K562 (cell line): ENCODE data around the gene IFITM2. TPM values are rescaled to one million over a fixed set of nuclear protein-coding genes. Genes with fewer than 3 reads are reported as not detected.
A peak's percentile ranks its signal among the peaks of the same experiment; 100 is the strongest.

Experiments used
- BRCA1 ChIP-seq, 2 experiments: fragments of 450-650 bp in 1 of 2; sonication (generic) in 1 of 2; formaldehyde crosslinking in 1 of 2; IDR thresholded peaks; 2 replicates each; pipeline versions ENCODE4 v1.5.0 to v1.6.1; 2017 to 2020; ENCODE audit warnings: mild to moderate bottlenecking in 1 of 2, missing genetic modification reagents in 1 of 2
- CREBBP ChIP-seq: IDR thresholded peaks from one replicate; pipeline ENCODE4 v1.6.1; 2012; ENCODE audit warnings: low read depth, mild to moderate bottlenecking, control low read depth, inconsistent platforms, low read length
- FUS ChIP-seq: fragments of 200-400 bp; formaldehyde crosslinking; optimal IDR thresholded peaks from 2 replicates; pipeline ENCODE3; 2017; ENCODE audit warnings: low read depth, low read length
- HDAC2 ChIP-seq: fragments of 450-650 bp; IDR thresholded peaks from 2 replicates; pipeline ENCODE4 v1.6.1; 2016; ENCODE audit warnings: mild to moderate bottlenecking
- KAT2B ChIP-seq: IDR thresholded peaks from one replicate; pipeline ENCODE4 v1.6.1; 2012; ENCODE audit warnings: low read depth, mild to moderate bottlenecking, control low read depth, inconsistent platforms, low read length, moderate library complexity
- MAZ ChIP-seq, 2 experiments: fragments of 450-650 bp in 1 of 2; sonication (generic) in 1 of 2; formaldehyde crosslinking; IDR thresholded peaks in 1 of 2; conservative IDR thresholded peaks in 1 of 2; 2 replicates each; pipeline versions ENCODE4 v1.4.0 to v1.5.0; 2020; ENCODE audit warnings: mild to moderate bottlenecking in 1 of 2, missing genetic modification reagents in 1 of 2
- MYC ChIP-seq, 2 experiments: fragments of 250-450 bp in 1 of 2; sonication (Bioruptor Pico) in 1 of 2; IDR thresholded peaks; 2 replicates each; pipeline versions ENCODE4 v1.5.1 to v1.6.1; 2012 to 2021; ENCODE audit warnings: low read depth in 2 of 2, borderline replicate concordance in 1 of 2, improper control_type of control experiment in 1 of 2, low read length in 1 of 2, mild to moderate bottlenecking in 1 of 2, moderate library complexity in 1 of 2
- NELFE ChIP-seq: IDR thresholded peaks from 2 replicates; pipeline ENCODE4 v1.6.1; 2011; ENCODE audit warnings: mild to moderate bottlenecking; ENCODE audit not compliant: insufficient read depth, insufficient read length
- NFATC3 ChIP-seq: fragments of 450-650 bp; IDR thresholded peaks from 2 replicates; pipeline ENCODE4 v1.6.1; 2017; ENCODE audit warnings: mild to moderate bottlenecking
- NFYB ChIP-seq: IDR thresholded peaks from 2 replicates; pipeline ENCODE4 v1.6.1; 2011; ENCODE audit warnings: mild to moderate bottlenecking, moderate library complexity; ENCODE audit not compliant: insufficient read length; ENCODE audit errors: extremely low read depth
- SREBF1 ChIP-seq: fragments of 150-350 bp; IDR thresholded peaks from 2 replicates; pipeline ENCODE4 v1.6.1; 2014; ENCODE audit warnings: antibody characterized with exemption, low read depth, low read length, borderline replicate concordance
- SRSF3 ChIP-seq: fragments of 200-400 bp; formaldehyde crosslinking; IDR thresholded peaks from 2 replicates; pipeline ENCODE4 v1.6.1; 2016; ENCODE audit warnings: mild to moderate bottlenecking, low read length, moderate library complexity; ENCODE audit not compliant: insufficient read depth
- TAF1 ChIP-seq: IDR thresholded peaks from 2 replicates; pipeline ENCODE4 v1.6.1; 2011; ENCODE audit warnings: mild to moderate bottlenecking, low read length, moderate library complexity; ENCODE audit not compliant: insufficient read depth, control insufficient read depth, severe bottlenecking; ENCODE audit errors: extremely low read depth
- TAF9B ChIP-seq: fragments of 450-650 bp; IDR thresholded peaks from 2 replicates; pipeline ENCODE4 v1.6.1; 2018; ENCODE audit warnings: mild to moderate bottlenecking; ENCODE audit not compliant: partially characterized antibody
- TBP ChIP-seq: optimal IDR thresholded peaks from 2 replicates; pipeline ENCODE3; 2011; ENCODE audit warnings: low read depth, low read length, improper control_type of control experiment
- XRCC5 ChIP-seq: fragments of 200-400 bp; formaldehyde crosslinking; IDR thresholded peaks from 2 replicates; pipeline ENCODE4 v1.6.1; 2017; ENCODE audit warnings: low read depth, mild to moderate bottlenecking, low read length
- polyA plus RNA-seq, 8 experiments: library from polyadenylated mRNA; depleted of rRNA in 4 of 8; stranded (reverse) in 5 of 8; unstranded in 3 of 8; fragments of >200 nt; fragmentation: Nextera tagmentation in 2 of 8; fragmentation: Illumina TruSeq in 1 of 8; extraction: Ambion mirVana in 2 of 8; extraction: Trizol in 1 of 8; gene quantifications; 2 replicates each; pipeline versions ENCODE4 v1.2.1 to v1.2.3, GENCODE V29; 2011 to 2014; ENCODE audit warnings: inconsistent platforms in 1 of 8, missing spikeins in 1 of 8
- total RNA-seq, 7 experiments: library from RNA; depleted of rRNA in 6 of 7; stranded (reverse); fragments of >200 nt in 6 of 7; fragmentation: Illumina TruSeq in 2 of 7; extraction: Trizol in 2 of 7; gene quantifications; 2 replicates each; pipeline versions ENCODE4 v1.2.1 to v1.2.3, GENCODE V29; 2011 to 2021; ENCODE audit warnings: low replicate concordance in 1 of 7
- TF ChIP-seq, protein P1 (sequence below), 2 experiments: fragments of 450-650 bp; IDR thresholded peaks; 2 replicates each; pipeline ENCODE4 v1.6.1; 2018; ENCODE audit warnings: mild to moderate bottlenecking in 2 of 2, low read depth in 1 of 2; ENCODE audit not compliant: partially characterized antibody in 2 of 2
- TF ChIP-seq, protein P2 (sequence below): fragments of 450-650 bp; IDR thresholded peaks from 2 replicates; pipeline ENCODE4 v1.6.1; 2017; ENCODE audit warnings: antibody characterized with exemption, mild to moderate bottlenecking

Gene IFITM2
- total and polyA plus RNA-seq, 9 of the 15 experiments (the other 6 are each of a cell fraction or from before 2014, with no cell fraction given) = 52.8 to 4,872 (median 356) TPM

DNA sequence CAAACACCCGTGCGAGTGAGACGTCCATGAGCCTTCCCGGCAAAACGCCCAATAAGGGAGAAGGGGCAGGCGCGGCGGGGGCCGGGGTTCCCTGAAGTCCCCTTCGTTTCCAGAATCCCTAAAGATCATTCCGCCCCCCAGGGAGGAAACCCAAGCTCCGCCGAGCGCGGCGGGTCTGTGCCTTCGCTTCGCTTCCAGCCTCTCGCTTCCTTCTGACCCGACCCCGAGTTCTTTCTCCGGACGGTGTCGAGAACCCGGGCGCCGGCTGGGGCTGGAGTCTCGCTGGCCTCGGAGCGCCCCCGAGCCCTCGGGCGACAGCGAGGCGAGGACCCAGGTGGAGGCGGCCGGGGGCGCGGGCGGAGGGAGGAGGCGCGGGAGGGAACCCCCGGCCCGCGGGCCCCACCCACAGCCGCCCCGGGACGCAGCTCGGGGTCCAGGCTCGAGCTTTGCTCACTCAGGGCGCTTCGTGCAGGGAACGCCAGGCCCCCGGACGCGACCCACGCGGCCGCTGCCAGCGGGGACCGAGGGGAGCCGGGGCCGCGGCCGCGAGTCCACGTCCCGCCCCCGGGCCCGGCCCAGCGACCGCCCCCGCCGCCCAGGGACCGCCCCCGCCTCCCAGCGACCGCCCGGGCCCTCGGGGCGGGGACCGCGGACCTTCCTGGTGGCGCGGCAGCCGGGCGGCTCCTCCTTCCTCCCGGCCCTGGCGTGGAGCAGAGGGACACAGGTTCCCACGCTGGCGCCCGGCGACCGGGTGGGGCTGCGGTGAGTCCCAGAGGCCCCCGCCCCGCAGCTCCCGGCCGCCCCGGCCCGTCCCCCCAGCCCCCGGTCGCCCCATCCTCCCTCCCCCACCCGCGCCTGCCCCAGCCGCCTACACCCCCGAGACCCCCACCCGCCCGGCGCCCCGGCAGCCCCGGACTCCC lies 18.9 kb upstream of the IFITM2 start, which contains the start of gene PGGHG (continued):
- TF ChIP-seq, protein P1, sequence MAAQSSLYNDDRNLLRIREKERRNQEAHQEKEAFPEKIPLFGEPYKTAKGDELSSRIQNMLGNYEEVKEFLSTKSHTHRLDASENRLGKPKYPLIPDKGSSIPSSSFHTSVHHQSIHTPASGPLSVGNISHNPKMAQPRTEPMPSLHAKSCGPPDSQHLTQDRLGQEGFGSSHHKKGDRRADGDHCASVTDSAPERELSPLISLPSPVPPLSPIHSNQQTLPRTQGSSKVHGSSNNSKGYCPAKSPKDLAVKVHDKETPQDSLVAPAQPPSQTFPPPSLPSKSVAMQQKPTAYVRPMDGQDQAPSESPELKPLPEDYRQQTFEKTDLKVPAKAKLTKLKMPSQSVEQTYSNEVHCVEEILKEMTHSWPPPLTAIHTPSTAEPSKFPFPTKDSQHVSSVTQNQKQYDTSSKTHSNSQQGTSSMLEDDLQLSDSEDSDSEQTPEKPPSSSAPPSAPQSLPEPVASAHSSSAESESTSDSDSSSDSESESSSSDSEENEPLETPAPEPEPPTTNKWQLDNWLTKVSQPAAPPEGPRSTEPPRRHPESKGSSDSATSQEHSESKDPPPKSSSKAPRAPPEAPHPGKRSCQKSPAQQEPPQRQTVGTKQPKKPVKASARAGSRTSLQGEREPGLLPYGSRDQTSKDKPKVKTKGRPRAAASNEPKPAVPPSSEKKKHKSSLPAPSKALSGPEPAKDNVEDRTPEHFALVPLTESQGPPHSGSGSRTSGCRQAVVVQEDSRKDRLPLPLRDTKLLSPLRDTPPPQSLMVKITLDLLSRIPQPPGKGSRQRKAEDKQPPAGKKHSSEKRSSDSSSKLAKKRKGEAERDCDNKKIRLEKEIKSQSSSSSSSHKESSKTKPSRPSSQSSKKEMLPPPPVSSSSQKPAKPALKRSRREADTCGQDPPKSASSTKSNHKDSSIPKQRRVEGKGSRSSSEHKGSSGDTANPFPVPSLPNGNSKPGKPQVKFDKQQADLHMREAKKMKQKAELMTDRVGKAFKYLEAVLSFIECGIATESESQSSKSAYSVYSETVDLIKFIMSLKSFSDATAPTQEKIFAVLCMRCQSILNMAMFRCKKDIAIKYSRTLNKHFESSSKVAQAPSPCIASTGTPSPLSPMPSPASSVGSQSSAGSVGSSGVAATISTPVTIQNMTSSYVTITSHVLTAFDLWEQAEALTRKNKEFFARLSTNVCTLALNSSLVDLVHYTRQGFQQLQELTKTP (IDR thresholded peaks at IDR 0.05; ENCODE audit: low read depth in 1 of 2, partially characterized antibody in 2 of 2) = peak in 1 of 2 experiments; percentile 2
- TF ChIP-seq, protein P2, sequence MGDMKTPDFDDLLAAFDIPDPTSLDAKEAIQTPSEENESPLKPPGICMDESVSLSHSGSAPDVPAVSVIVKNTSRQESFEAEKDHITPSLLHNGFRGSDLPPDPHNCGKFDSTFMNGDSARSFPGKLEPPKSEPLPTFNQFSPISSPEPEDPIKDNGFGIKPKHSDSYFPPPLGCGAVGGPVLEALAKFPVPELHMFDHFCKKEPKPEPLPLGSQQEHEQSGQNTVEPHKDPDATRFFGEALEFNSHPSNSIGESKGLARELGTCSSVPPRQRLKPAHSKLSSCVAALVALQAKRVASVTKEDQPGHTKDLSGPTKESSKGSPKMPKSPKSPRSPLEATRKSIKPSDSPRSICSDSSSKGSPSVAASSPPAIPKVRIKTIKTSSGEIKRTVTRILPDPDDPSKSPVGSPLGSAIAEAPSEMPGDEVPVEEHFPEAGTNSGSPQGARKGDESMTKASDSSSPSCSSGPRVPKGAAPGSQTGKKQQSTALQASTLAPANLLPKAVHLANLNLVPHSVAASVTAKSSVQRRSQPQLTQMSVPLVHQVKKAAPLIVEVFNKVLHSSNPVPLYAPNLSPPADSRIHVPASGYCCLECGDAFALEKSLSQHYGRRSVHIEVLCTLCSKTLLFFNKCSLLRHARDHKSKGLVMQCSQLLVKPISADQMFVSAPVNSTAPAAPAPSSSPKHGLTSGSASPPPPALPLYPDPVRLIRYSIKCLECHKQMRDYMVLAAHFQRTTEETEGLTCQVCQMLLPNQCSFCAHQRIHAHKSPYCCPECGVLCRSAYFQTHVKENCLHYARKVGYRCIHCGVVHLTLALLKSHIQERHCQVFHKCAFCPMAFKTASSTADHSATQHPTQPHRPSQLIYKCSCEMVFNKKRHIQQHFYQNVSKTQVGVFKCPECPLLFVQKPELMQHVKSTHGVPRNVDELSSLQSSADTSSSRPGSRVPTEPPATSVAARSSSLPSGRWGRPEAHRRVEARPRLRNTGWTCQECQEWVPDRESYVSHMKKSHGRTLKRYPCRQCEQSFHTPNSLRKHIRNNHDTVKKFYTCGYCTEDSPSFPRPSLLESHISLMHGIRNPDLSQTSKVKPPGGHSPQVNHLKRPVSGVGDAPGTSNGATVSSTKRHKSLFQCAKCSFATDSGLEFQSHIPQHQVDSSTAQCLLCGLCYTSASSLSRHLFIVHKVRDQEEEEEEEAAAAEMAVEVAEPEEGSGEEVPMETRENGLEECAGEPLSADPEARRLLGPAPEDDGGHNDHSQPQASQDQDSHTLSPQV = peak; percentile 36; the same call in 1 of the 2 replicates
- TF ChIP-seq SRSF3 = no peak
- TF ChIP-seq SREBF1 = no peak
- no peak for TF ChIP-seq BRCA1 (IDR thresholded peaks at IDR 0.05)
- TF ChIP-seq BRCA1 (CRISPR knock-in tag; IDR thresholded peaks at IDR 0.05) = no peak
- peak; percentile 47 for TF ChIP-seq TBP
- no peak for TF ChIP-seq HDAC2
- no peak for TF ChIP-seq CREBBP
- no peak for TF ChIP-seq KAT2B
- no peak for TF ChIP-seq MYC (IDR thresholded peaks at IDR 0.05; ENCODE audit: low read depth, low read length)
- TF ChIP-seq MYC (CRISPR knock-in tag; IDR thresholded peaks at IDR 0.05; ENCODE audit: borderline replicate concordance, low read depth) = 0 out of 2 replicates have a peak, but pooled peaks have one; percentile 5
- TF ChIP-seq XRCC5 = no peak
- TF ChIP-seq NFATC3 = no peak
- TF ChIP-seq NELFE = no peak
- peak; percentile 57 for TF ChIP-seq TAF1
- TF ChIP-seq TAF9B = no peak
- no peak for TF ChIP-seq NFYB
- peak in 1 of 2 experiments; percentile 64; a peak in 1 of 4 replicates for TF ChIP-seq MAZ (CRISPR knock-in tag; conservative IDR thresholded peaks at IDR 0.05 in 1 of 2, IDR thresholded peaks at IDR 0.05 in 1 of 2)
- TF ChIP-seq FUS = no peak
